ENCODE measurements around the gene JUN. TPM values are rescaled to one million over a fixed set of nuclear protein-coding genes. Genes with fewer than 3 reads are reported as not detected.

Gene JUN
- total RNA-seq, 1 experiment from 2014 or later, result 14.2 TPM

DNA sequence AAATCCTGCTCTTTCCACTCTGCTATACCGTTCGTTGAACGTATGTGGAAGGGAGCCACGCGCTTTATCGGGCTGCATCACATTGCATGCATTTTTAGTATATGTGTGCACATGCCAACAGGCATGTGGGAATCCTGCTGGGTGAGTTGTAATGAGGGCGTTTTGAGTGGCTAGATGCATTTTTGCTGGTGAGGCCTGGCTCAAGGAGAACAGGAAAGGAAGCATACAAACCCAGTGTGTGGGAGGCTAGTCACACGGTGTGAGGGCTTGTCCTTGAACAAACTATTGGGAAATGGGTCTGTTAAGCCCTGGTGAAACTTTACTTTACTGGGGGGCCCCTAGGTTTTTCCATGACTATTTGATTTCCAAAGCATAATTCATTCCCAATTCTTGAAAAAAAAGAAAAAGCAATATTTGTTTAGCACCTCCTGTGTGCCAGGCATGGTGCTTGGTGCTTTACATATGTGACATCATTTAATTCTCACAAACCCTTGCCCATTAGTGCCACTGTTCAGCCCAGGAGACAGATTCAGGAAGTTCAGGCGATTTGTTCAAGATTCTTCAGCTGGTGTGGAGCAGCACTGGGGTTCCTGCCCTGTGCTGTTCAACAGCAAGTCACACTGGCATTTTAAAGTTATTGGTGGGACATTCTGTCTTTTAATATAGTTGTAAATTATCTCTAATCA lies 25.6 kb upstream of the JUN start:
- no peak overlapping the region for H2BK5ac ChIP-seq (ENCODE audit: insufficient read length, low read length)
- TF ChIP-seq, protein P1, sequence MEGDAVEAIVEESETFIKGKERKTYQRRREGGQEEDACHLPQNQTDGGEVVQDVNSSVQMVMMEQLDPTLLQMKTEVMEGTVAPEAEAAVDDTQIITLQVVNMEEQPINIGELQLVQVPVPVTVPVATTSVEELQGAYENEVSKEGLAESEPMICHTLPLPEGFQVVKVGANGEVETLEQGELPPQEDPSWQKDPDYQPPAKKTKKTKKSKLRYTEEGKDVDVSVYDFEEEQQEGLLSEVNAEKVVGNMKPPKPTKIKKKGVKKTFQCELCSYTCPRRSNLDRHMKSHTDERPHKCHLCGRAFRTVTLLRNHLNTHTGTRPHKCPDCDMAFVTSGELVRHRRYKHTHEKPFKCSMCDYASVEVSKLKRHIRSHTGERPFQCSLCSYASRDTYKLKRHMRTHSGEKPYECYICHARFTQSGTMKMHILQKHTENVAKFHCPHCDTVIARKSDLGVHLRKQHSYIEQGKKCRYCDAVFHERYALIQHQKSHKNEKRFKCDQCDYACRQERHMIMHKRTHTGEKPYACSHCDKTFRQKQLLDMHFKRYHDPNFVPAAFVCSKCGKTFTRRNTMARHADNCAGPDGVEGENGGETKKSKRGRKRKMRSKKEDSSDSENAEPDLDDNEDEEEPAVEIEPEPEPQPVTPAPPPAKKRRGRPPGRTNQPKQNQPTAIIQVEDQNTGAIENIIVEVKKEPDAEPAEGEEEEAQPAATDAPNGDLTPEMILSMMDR (conservative IDR thresholded peaks at IDR 0.05), result no peak
- H4K20me1 ChIP-seq (ENCODE audit: control insufficient read depth, insufficient read depth, insufficient read length), result no peaks in the 10 kb centered on the region
- peaks cover 11% of the 10 kb centered on the region for H3K27me3 Mint-ChIP-seq (ENCODE audit: low read depth)
- no peak overlapping the region for H2AFZ ChIP-seq (ENCODE audit: low read length)
- H3K4me1 Mint-ChIP-seq, result peaks cover 22 to 24% of the 10 kb centered on the region in 2 experiments
- no peaks in the 10 kb centered on the region for H3K23me2 ChIP-seq (ENCODE audit: insufficient read length, low read depth, low read length, poor library complexity, severe bottlenecking)
- H3K4ac ChIP-seq (ENCODE audit: low read depth, low read length), result no peak overlapping the region
- no peak overlapping the region for H2BK15ac ChIP-seq (ENCODE audit: low read depth, low read length)
- no peak overlapping the region for H2BK20ac ChIP-seq (ENCODE audit: low read depth, low read length, poor library complexity, severe bottlenecking)
- H3K9me3 Mint-ChIP-seq, result no peaks in the 10 kb centered on the region; a peak in 1 of 5 replicates
- no peak overlapping the region for H2AK5ac ChIP-seq (ENCODE audit: insufficient read length, low read length)
- H4K91ac ChIP-seq (ENCODE audit: insufficient read length, low read depth, low read length), result no peak overlapping the region
- no peak overlapping the region for H3K14ac ChIP-seq (ENCODE audit: insufficient read depth, low read length)
- H3K27ac ChIP-seq (ENCODE audit: insufficient read length, low read depth, low read length), result no peak overlapping the region
- H4K8ac ChIP-seq (replicated peaks; ENCODE audit: insufficient read length, low read depth, low read length), result no peak overlapping the region
- H3K4me3 Mint-ChIP-seq, result no peak overlapping the region
- WGBS (ENCODE audit: extremely low coverage, insufficient read length, low lambda C conversion rate), result no CpG with 5 or more reads among the region's 9 CpGs
- H2BK12ac ChIP-seq (ENCODE audit: insufficient read length, low read depth, low read length), result no peak overlapping the region
- H3K4me1 ChIP-seq (ENCODE audit: insufficient read depth, low read length), result no peaks in the 10 kb centered on the region; the same call in 1 of the 2 replicates
- H3K23ac ChIP-seq (ENCODE audit: insufficient read length, low read depth, low read length), result no peak overlapping the region
- no peaks in the 10 kb centered on the region; the same call in 1 of the 2 replicates for H3K27me3 ChIP-seq (ENCODE audit: insufficient read depth, low read length)
- no peak overlapping the region for H3K27ac Mint-ChIP-seq
- no peaks in the 10 kb centered on the region for H3K9me3 ChIP-seq (ENCODE audit: control insufficient read depth, low read depth, low read length)
- H3K56ac ChIP-seq (ENCODE audit: insufficient read length, low read depth, low read length), result no peak overlapping the region
- H3K79me2 ChIP-seq (ENCODE audit: insufficient read depth, low read length), result no peaks in the 10 kb centered on the region
- no peak overlapping the region for H3T11ph ChIP-seq (ENCODE audit: low read length)
- H4K5ac ChIP-seq (ENCODE audit: insufficient read length, low read depth, low read length), result no peak overlapping the region
- DNase-seq, result no peak
- no peak overlapping the region for H3K18ac ChIP-seq (ENCODE audit: insufficient read length, low read depth, low read length)
- H3K4me2 ChIP-seq (ENCODE audit: insufficient read depth, insufficient read length, low read length), result no peak overlapping the region
- no peak overlapping the region for H2BK120ac ChIP-seq (ENCODE audit: low read depth, low read length, poor library complexity, severe bottlenecking)
- H3K79me1 ChIP-seq (ENCODE audit: insufficient read depth, low read depth, low read length, poor library complexity, severe bottlenecking), result no peaks in the 10 kb centered on the region
- no peak overlapping the region for H3K9ac ChIP-seq (ENCODE audit: extremely low read depth, insufficient read length, low read length)
- no peaks in the 10 kb centered on the region; a peak in 1 of 7 replicates for H3K36me3 Mint-ChIP-seq (ENCODE audit: insufficient read depth in 1 of 3, low read depth in 3 of 3)

Measured in H9 (cell line).